Suprapubic skin (tissue), 4 donors: ENCODE data around the gene CTNNBL1. TPM values are rescaled to one million over a fixed set of nuclear protein-coding genes. Genes with fewer than 3 reads are reported as not detected.
"Not testable (repeated sequence)": the region's sequence is repeated elsewhere in the genome, so short reads cannot be mapped to it uniquely, and the experiment has no call there.

Experiments used
- DNase-seq, 2 donors: peaks; one replicate each; pipeline ENCODE4 v3.0.0-alpha.2; 2019; ENCODE audit warnings: low spot score in 2 of 2
- H3K27ac ChIP-seq: fragments of 200-600 bp; sonication (generic); one replicate; pipeline ENCODE4 v1.5.1; 2019
- H3K27me3 ChIP-seq: fragments of 200-600 bp; sonication (generic); one replicate; pipeline ENCODE4 v1.5.1; 2019
- H3K36me3 ChIP-seq: fragments of 200-600 bp; sonication (generic); one replicate; pipeline ENCODE4 v1.5.1; 2019
- H3K4me1 ChIP-seq: fragments of 200-600 bp; sonication (generic); one replicate; pipeline ENCODE4 v1.5.1; 2019
- H3K4me3 ChIP-seq: fragments of 200-600 bp; sonication (generic); one replicate; pipeline ENCODE4 v1.5.1; 2019; ENCODE audit warnings: mild to moderate bottlenecking
- H3K9me3 ChIP-seq: fragments of 200-600 bp; sonication (generic); one replicate; pipeline ENCODE4 v1.5.1; 2019
- EP300 ChIP-seq: sonication (generic); formaldehyde crosslinking; IDR thresholded peaks from one replicate; pipeline ENCODE4 v1.6.1; 2017; ENCODE audit warnings: antibody characterized with exemption
- POLR2A ChIP-seq, 2 donors: fragments of 450-650 bp; IDR thresholded peaks; one replicate each; pipeline ENCODE4 v1.6.1; 2017; ENCODE audit warnings: antibody characterized with exemption in 2 of 2, mild to moderate bottlenecking in 2 of 2, moderate library complexity in 2 of 2
- POLR2AphosphoS5 ChIP-seq, 3 donors: sonication (generic); formaldehyde crosslinking; IDR thresholded peaks; one replicate each; pipeline ENCODE4 v1.6.1; 2017; ENCODE audit warnings: antibody characterized with exemption in 3 of 3
- WGBS: methylation state at CpG from one replicate; pipeline ENCODE4 v1.1.5; 2018; 5-methylcytosine and 5-hydroxymethylcytosine counted together
- total RNA-seq, 4 donors: library from RNA; depleted of rRNA; stranded (reverse); fragments of >200 nt; gene quantifications; one replicate each; pipeline ENCODE4 v1.1.0, GENCODE V29; 2016
- TF ChIP-seq, protein P1 (sequence below), 2 donors: fragments of 200-600 bp in 1 of 2; fragments of 450-650 bp in 1 of 2; sonication (generic) in 1 of 2; IDR thresholded peaks; one replicate each; pipeline ENCODE4 v1.5.1; 2016 to 2019; ENCODE audit warnings: antibody characterized with exemption in 2 of 2, mild to moderate bottlenecking in 1 of 2, moderate library complexity in 1 of 2

Gene CTNNBL1
- total RNA-seq, 4 donors from 2014 or later, result 17.2 to 27.4 (median 26.1) TPM

DNA sequence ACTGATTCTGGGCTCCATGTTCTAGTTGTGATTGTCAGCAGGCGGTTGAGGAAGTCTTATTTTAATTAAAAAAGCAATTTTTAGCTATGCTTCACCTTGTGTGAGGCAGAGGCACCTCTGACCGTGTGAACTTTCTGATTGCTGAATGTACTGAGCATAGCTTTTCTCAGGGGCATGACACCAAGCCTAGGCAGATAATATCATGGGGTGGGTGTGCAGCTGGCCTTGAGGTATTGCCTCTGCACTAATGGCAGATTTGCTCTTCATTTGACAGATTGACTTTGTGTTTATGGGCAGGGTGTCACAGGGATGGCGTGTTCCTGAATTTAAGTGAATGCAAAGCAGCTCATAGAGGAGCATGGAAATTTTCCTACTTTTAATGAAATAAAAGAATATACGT, 19.6 kb downstream of the CTNNBL1 start:
- 87% methylated on average over 4 of the region's 4 CpGs for WGBS
- no peaks in the 10 kb centered on the region for H3K36me3 ChIP-seq
- H3K4me1 ChIP-seq, result peaks cover 30% of the 10 kb centered on the region

DNA sequence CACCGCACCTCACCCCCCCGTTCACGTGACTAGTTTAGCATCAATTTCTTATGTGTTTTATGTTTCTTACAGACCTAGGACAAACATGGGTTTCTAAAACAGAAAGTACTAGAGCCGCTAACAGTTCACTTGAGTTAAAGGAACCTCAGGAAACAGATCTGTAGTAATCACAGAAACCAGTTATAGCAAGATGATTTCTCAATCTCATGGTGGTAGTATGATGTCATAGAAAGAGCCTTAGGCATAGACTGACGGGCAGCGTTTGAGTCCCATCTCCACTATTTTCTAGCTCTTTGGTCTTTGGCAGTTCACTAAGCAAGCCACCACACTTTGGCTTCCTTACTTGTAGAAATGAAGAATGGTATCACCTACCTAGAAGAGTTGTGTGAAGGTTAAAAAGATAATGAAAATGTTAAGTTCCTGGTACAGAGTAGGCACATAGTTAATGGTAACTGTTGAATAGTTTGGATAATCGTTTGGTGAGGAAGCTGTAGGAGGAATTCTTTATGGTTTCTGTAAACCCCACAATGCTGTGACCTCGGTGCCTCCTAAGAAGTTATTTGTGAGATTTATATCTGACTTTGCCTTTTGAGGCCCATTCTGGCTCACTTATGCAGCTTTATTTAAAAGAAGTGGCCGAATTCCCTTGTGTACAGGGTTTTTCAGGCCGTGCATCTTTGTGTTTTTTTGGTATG, 21.3 kb downstream of the CTNNBL1 start:
- no peaks in the 10 kb centered on the region for H3K36me3 ChIP-seq
- H3K27me3 ChIP-seq, result no peaks in the 10 kb centered on the region
- no peak overlapping the region for H3K4me3 ChIP-seq
- WGBS, result 71% methylated on average over 10 of the region's 10 CpGs
- no peak overlapping the region for H3K27ac ChIP-seq
- H3K9me3 ChIP-seq, result no peaks in the 10 kb centered on the region
- peaks cover 30% of the 10 kb centered on the region for H3K4me1 ChIP-seq
- TF ChIP-seq POLR2AphosphoS5 (IDR thresholded peaks at IDR 0.05) (no peak), POLR2A (IDR thresholded peaks at IDR 0.05) (no peak), EP300 (no peak)
- TF ChIP-seq, protein P1, sequence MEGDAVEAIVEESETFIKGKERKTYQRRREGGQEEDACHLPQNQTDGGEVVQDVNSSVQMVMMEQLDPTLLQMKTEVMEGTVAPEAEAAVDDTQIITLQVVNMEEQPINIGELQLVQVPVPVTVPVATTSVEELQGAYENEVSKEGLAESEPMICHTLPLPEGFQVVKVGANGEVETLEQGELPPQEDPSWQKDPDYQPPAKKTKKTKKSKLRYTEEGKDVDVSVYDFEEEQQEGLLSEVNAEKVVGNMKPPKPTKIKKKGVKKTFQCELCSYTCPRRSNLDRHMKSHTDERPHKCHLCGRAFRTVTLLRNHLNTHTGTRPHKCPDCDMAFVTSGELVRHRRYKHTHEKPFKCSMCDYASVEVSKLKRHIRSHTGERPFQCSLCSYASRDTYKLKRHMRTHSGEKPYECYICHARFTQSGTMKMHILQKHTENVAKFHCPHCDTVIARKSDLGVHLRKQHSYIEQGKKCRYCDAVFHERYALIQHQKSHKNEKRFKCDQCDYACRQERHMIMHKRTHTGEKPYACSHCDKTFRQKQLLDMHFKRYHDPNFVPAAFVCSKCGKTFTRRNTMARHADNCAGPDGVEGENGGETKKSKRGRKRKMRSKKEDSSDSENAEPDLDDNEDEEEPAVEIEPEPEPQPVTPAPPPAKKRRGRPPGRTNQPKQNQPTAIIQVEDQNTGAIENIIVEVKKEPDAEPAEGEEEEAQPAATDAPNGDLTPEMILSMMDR (IDR thresholded peaks at IDR 0.05), result no peak
- no peak for DNase-seq

More for the DNA sequence above, 19.6 kb downstream of the CTNNBL1 start:
- TF ChIP-seq POLR2AphosphoS5 (IDR thresholded peaks at IDR 0.05), result no peak
- no peak for TF ChIP-seq POLR2A (IDR thresholded peaks at IDR 0.05)
- TF ChIP-seq, protein P1 (IDR thresholded peaks at IDR 0.05), result no peak
- TF ChIP-seq EP300, result no peak
- Histone ChIP-seq H3K9me3 (no peaks in the 10 kb centered on the region), H3K27ac (peak overlapping the region; percentile 20), H3K4me3 (no peak overlapping the region), H3K27me3 (no peaks in the 10 kb centered on the region)
- DNase-seq, result no peak

- WGBS, result 97% methylated on average over 1 of the region's 1 CpG
- TF ChIP-seq POLR2AphosphoS5 (IDR thresholded peaks at IDR 0.05), result no peak
- no peak for TF ChIP-seq POLR2A (IDR thresholded peaks at IDR 0.05)
- TF ChIP-seq, protein P1 (IDR thresholded peaks at IDR 0.05), result no peak
- TF ChIP-seq EP300, result no peak
- Histone ChIP-seq H3K4me1 (no peaks in the 10 kb centered on the region), H3K27me3 (no peaks in the 10 kb centered on the region), H3K36me3 (no peaks in the 10 kb centered on the region), H3K4me3 (no peak overlapping the region), H3K27ac (no peak overlapping the region), H3K9me3 (no peaks in the 10 kb centered on the region)
- no peak for DNase-seq
Observed at GRCh38 chr20:37721751-37722150, 27.9 kb downstream of the CTNNBL1 start.

GRCh38 chr20:37722312-37722711, 28.5 kb downstream of the CTNNBL1 start:
- not testable (repeated sequence) for H3K27me3 ChIP-seq, H3K27ac ChIP-seq, H3K4me3 ChIP-seq, H3K36me3 ChIP-seq, H3K4me1 ChIP-seq, DNase-seq, H3K9me3 ChIP-seq
- 95% methylated on average over 4 of the region's 4 CpGs for WGBS

- TF ChIP-seq, protein P1 (IDR thresholded peaks at IDR 0.05), result no peak
- TF ChIP-seq EP300 (no peak), POLR2A (IDR thresholded peaks at IDR 0.05) (no peak), POLR2AphosphoS5 (IDR thresholded peaks at IDR 0.05) (no peak)
- Histone ChIP-seq H3K36me3 (no peaks in the 10 kb centered on the region), H3K4me3 (no peak overlapping the region), H3K9me3 (no peaks in the 10 kb centered on the region), H3K4me1 (no peaks in the 10 kb centered on the region), H3K27ac (no peak overlapping the region), H3K27me3 (no peaks in the 10 kb centered on the region)
- no peak for DNase-seq
Observed at GRCh38 chr20:37723668-37724067, 29.8 kb downstream of the CTNNBL1 start.

- TF ChIP-seq, protein P1 (IDR thresholded peaks at IDR 0.05), result no peak
- TF ChIP-seq POLR2A (IDR thresholded peaks at IDR 0.05) (no peak), EP300 (no peak), POLR2AphosphoS5 (IDR thresholded peaks at IDR 0.05) (no peak)
- Histone ChIP-seq H3K27ac (no peak overlapping the region), H3K4me1 (no peaks in the 10 kb centered on the region), H3K4me3 (no peak overlapping the region), H3K9me3 (no peaks in the 10 kb centered on the region), H3K36me3 (no peaks in the 10 kb centered on the region), H3K27me3 (no peaks in the 10 kb centered on the region)
- no peak for DNase-seq
- 96% methylated on average over 7 of the region's 7 CpGs for WGBS
Observed at GRCh38 chr20:37725165-37725564, 31.3 kb downstream of the CTNNBL1 start.
